ENCODE measurements around the gene PROK1.

PROK1 gene

GRCh38 chr1:110472546-110472945, 21.6 kb downstream of the PROK1 start:
- Histone ChIP-seq H3K27me3 (ENCODE audit: control insufficient read depth, insufficient read depth, low read length) (no peaks in the 10 kb centered on the region), H3K4me3 (ENCODE audit: low read length) (no peak overlapping the region), H3K36me3 (ENCODE audit: control insufficient read depth, low read depth, low read length) (no peaks in the 10 kb centered on the region), H3K4me1 (ENCODE audit: control insufficient read depth, low read depth, low read length) (no peaks in the 10 kb centered on the region), H3K27ac (ENCODE audit: low read length) (no peak overlapping the region), H3K9me3 (ENCODE audit: control insufficient read depth, low read depth, low read length) (no peaks in the 10 kb centered on the region), H3K9ac (ENCODE audit: low read length) (no peak overlapping the region)

GRCh38 chr1:110474444-110474843, 23.5 kb downstream of the PROK1 start:
- no peak overlapping the region for H3K27ac ChIP-seq (ENCODE audit: low read length)
- no peaks in the 10 kb centered on the region for H3K36me3 ChIP-seq (ENCODE audit: control insufficient read depth, low read depth, low read length)

GRCh38 chr1:110475362-110476027, 24.5 kb downstream of the PROK1 start:
- no peaks in the 10 kb centered on the region for H3K4me1 ChIP-seq (ENCODE audit: control insufficient read depth, low read depth, low read length)
- H3K27me3 ChIP-seq (ENCODE audit: control insufficient read depth, insufficient read depth, low read length) = no peaks in the 10 kb centered on the region
- H3K9ac ChIP-seq (ENCODE audit: low read length) = no peak overlapping the region
- H3K36me3 ChIP-seq (ENCODE audit: control insufficient read depth, low read depth, low read length) = no peaks in the 10 kb centered on the region
- no peak overlapping the region for H3K27ac ChIP-seq (ENCODE audit: low read length)
- no peaks in the 10 kb centered on the region for H3K9me3 ChIP-seq (ENCODE audit: control insufficient read depth, low read depth, low read length)
- no peak overlapping the region for H3K4me3 ChIP-seq (ENCODE audit: low read length)

More at GRCh38 chr1:110474444-110474843, 23.5 kb downstream of the PROK1 start:
- H3K9me3 ChIP-seq (ENCODE audit: control insufficient read depth, low read depth, low read length) = no peaks in the 10 kb centered on the region
- no peak overlapping the region for H3K9ac ChIP-seq (ENCODE audit: low read length)
- H3K27me3 ChIP-seq (ENCODE audit: control insufficient read depth, insufficient read depth, low read length) = no peaks in the 10 kb centered on the region
- no peaks in the 10 kb centered on the region for H3K4me1 ChIP-seq (ENCODE audit: control insufficient read depth, low read depth, low read length)
- H3K4me3 ChIP-seq (ENCODE audit: low read length) = no peak overlapping the region

- no peak overlapping the region for H3K4me3 ChIP-seq (ENCODE audit: low read length)
- H3K36me3 ChIP-seq (ENCODE audit: control insufficient read depth, low read depth, low read length) = no peaks in the 10 kb centered on the region
- H3K4me1 ChIP-seq (ENCODE audit: control insufficient read depth, low read depth, low read length) = no peaks in the 10 kb centered on the region
- no peak overlapping the region for H3K27ac ChIP-seq (ENCODE audit: low read length)
- H3K27me3 ChIP-seq (ENCODE audit: control insufficient read depth, insufficient read depth, low read length) = no peaks in the 10 kb centered on the region
- no peaks in the 10 kb centered on the region for H3K9me3 ChIP-seq (ENCODE audit: control insufficient read depth, low read depth, low read length)
- H3K9ac ChIP-seq (ENCODE audit: low read length) = no peak overlapping the region
Measured at GRCh38 chr1:110476028-110476765, 25.2 kb downstream of the PROK1 start.

- no peak overlapping the region for H3K27ac ChIP-seq (ENCODE audit: low read length)
- no peak overlapping the region for H3K9ac ChIP-seq (ENCODE audit: low read length)
- no peak overlapping the region for H3K4me3 ChIP-seq (ENCODE audit: low read length)
- no peaks in the 10 kb centered on the region for H3K9me3 ChIP-seq (ENCODE audit: control insufficient read depth, low read depth, low read length)
- peaks cover 2% of the 10 kb centered on the region for H3K4me1 ChIP-seq (ENCODE audit: control insufficient read depth, low read depth, low read length)
- H3K36me3 ChIP-seq (ENCODE audit: control insufficient read depth, low read depth, low read length) = no peaks in the 10 kb centered on the region
- no peaks in the 10 kb centered on the region for H3K27me3 ChIP-seq (ENCODE audit: control insufficient read depth, insufficient read depth, low read length)
Measured at GRCh38 chr1:110477041-110477440, 26.1 kb downstream of the PROK1 start.

- Histone ChIP-seq H3K27ac (ENCODE audit: low read length) (no peak overlapping the region), H3K4me1 (ENCODE audit: control insufficient read depth, low read depth, low read length) (peaks cover 6% of the 10 kb centered on the region), H3K27me3 (ENCODE audit: control insufficient read depth, insufficient read depth, low read length) (no peaks in the 10 kb centered on the region), H3K9me3 (ENCODE audit: control insufficient read depth, low read depth, low read length) (no peaks in the 10 kb centered on the region), H3K36me3 (ENCODE audit: control insufficient read depth, low read depth, low read length) (no peaks in the 10 kb centered on the region), H3K9ac (ENCODE audit: low read length) (no peak overlapping the region), H3K4me3 (ENCODE audit: low read length) (no peak overlapping the region)
Measured at GRCh38 chr1:110477445-110477957, 26.6 kb downstream of the PROK1 start.

GRCh38 chr1:110477967-110478640, 27.2 kb downstream of the PROK1 start:
- H3K27ac ChIP-seq (ENCODE audit: low read length) = no peak overlapping the region
- no peak overlapping the region for H3K4me3 ChIP-seq (ENCODE audit: low read length)
- H3K9me3 ChIP-seq (ENCODE audit: control insufficient read depth, low read depth, low read length) = no peaks in the 10 kb centered on the region
- H3K36me3 ChIP-seq (ENCODE audit: control insufficient read depth, low read depth, low read length) = no peaks in the 10 kb centered on the region
- H3K27me3 ChIP-seq (ENCODE audit: control insufficient read depth, insufficient read depth, low read length) = no peaks in the 10 kb centered on the region
- no peak overlapping the region for H3K9ac ChIP-seq (ENCODE audit: low read length)
- peaks cover 10% of the 10 kb centered on the region for H3K4me1 ChIP-seq (ENCODE audit: control insufficient read depth, low read depth, low read length)

- no peaks in the 10 kb centered on the region for H3K36me3 ChIP-seq (ENCODE audit: control insufficient read depth, low read depth, low read length)
- H3K4me3 ChIP-seq (ENCODE audit: low read length) = no peak overlapping the region
Measured at GRCh38 chr1:110478886-110479285, 27.9 kb downstream of the PROK1 start.

GRCh38 chr1:110480356-110481096, 29.6 kb downstream of the PROK1 start:
- Histone ChIP-seq H3K9me3 (ENCODE audit: control insufficient read depth, low read depth, low read length) (no peaks in the 10 kb centered on the region), H3K9ac (ENCODE audit: low read length) (no peak overlapping the region), H3K4me3 (ENCODE audit: low read length) (no peak overlapping the region)

More at GRCh38 chr1:110478886-110479285, 27.9 kb downstream of the PROK1 start:
- Histone ChIP-seq H3K9me3 (ENCODE audit: control insufficient read depth, low read depth, low read length) (no peaks in the 10 kb centered on the region), H3K27me3 (ENCODE audit: control insufficient read depth, insufficient read depth, low read length) (no peaks in the 10 kb centered on the region), H3K9ac (ENCODE audit: low read length) (no peak overlapping the region), H3K4me1 (ENCODE audit: control insufficient read depth, low read depth, low read length) (peaks cover 10% of the 10 kb centered on the region), H3K27ac (ENCODE audit: low read length) (no peak overlapping the region)

GRCh38 chr1:110481968-110482623, 31.1 kb downstream of the PROK1 start:
- Histone ChIP-seq H3K4me1 (ENCODE audit: control insufficient read depth, low read depth, low read length) (peaks cover 10% of the 10 kb centered on the region), H3K27ac (ENCODE audit: low read length) (no peak overlapping the region), H3K9ac (ENCODE audit: low read length) (no peak overlapping the region), H3K36me3 (ENCODE audit: control insufficient read depth, low read depth, low read length) (no peaks in the 10 kb centered on the region), H3K4me3 (ENCODE audit: low read length) (no peak overlapping the region), H3K27me3 (ENCODE audit: control insufficient read depth, insufficient read depth, low read length) (no peaks in the 10 kb centered on the region), H3K9me3 (ENCODE audit: control insufficient read depth, low read depth, low read length) (no peaks in the 10 kb centered on the region)

More at GRCh38 chr1:110480356-110481096, 29.6 kb downstream of the PROK1 start:
- no peaks in the 10 kb centered on the region for H3K27me3 ChIP-seq (ENCODE audit: control insufficient read depth, insufficient read depth, low read length)
- no peak overlapping the region for H3K27ac ChIP-seq (ENCODE audit: low read length)
- H3K36me3 ChIP-seq (ENCODE audit: control insufficient read depth, low read depth, low read length) = no peaks in the 10 kb centered on the region
- peaks cover 10% of the 10 kb centered on the region for H3K4me1 ChIP-seq (ENCODE audit: control insufficient read depth, low read depth, low read length)

Data from iPS-18a (cell line).